HG02798 (cell line): Measurements from ENCODE around the gene TRMT10B.
A peak's percentile ranks its signal among the peaks of the same experiment; 100 is the strongest.
"Not testable (repeated sequence)": the region's sequence is repeated elsewhere in the genome, so short reads cannot be mapped to it uniquely, and the experiment has no call there.

Source experiments
- ATAC-seq: cut with Tn5 transposase; IDR thresholded peaks from one replicate; pipeline ENCODE4 v1.9.1; 2021; ENCODE audit warnings: mild to moderate bottlenecking; ENCODE audit not compliant: unreplicated experiment, poor library complexity

Gene TRMT10B

DNA sequence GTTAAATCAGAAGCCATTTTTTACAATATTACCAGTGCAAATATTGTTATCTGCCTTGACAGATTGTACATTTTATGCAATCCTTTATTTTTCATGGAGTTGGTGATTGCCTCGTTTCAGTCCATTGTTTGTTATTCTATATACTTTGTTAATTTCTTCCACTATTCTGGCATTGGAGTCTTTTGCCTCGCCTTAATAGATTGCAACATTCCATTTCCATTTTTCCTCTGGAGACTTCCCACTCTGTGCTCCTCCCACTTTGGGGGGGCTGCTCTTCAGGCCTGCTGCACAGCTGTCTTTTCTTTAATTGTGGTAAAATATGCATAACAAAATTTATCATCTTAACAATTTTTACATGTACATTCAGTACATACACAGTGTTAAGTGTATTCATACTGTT, 42.6 kb downstream of the TRMT10B start:
- ATAC-seq, result no peak

DNA sequence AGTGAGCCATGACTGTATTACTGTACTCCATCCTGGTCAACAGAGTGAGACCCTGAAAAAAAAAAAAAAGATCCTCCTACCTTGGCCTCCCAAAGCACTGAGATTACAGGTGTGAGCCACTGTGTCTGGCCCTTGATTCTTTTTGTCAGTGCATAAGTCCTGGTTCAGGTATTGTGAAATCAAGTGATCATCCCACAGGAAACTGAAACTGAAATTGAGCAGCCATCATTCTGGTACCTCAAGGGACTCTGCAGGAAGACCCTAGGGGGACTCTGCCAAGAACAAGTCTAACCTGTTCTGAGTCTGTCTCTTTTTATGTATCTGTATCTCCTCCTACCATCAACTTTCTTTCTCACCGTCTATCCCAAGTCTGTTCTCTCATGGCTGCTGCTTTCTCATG, 45.1 kb downstream of the TRMT10B start:
- ATAC-seq, result no peak

- peak; percentile 83 for ATAC-seq
Observed at GRCh38 chr9:37800631-37801286, 47.2 kb downstream of the TRMT10B start, which contains the start of gene DCAF10. Gene DCAF10, plus strand, starts transcription at chr9:37800797. Its CDS starts 70 bp downstream, at chr9:37800867.

DNA sequence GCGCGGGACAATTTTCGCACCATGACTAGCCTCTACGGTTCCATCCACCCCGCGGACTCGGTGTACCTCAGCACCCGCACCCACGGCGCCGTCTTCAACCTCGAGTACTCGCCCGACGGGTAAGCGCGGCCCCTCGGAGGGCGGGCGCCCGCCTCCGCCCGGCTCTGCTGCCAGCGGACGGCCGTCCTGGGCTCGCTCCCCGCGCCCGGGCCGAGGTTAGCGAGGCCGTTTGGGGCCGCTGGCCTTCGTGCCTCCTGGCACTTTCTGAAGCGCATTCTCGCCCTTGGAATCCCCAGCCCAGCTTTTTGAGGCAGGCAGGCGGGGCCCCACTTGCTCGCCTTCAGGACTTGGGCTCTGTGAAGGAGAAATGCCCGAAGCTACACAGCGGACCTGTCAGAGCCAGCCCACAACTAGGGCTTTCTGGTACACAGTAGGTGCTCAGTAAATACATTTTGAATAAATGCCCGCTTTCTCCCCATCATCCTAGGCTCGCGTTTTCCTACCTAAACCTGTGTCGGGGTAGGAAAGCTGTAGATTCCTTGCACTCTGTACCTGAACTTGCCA, 47.8 kb downstream of the TRMT10B start:
- ATAC-seq, result peak; percentile 41

- ATAC-seq, result no peak
Observed at GRCh38 chr9:37801959-37802711, 48.5 kb downstream of the TRMT10B start.

DNA sequence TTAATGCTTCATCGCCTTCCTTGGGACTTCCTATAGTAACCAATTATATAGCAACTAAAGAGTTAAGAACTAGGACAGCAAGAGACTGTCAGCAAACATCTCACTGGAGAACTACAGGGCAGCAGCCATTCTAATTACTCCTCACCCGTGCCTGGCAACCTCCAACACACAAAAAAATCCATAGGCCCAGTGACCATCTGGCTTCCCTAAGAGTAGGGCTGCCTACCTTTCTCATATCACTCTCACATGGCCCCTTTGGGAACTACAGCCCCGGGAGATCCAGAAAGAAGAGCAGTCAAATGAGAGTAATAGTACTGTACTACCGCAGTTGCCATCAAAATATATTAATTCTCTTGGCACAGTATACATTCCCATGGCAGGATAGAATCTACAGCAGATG, 52.7 kb downstream of the TRMT10B start:
- ATAC-seq, result no peak

DNA sequence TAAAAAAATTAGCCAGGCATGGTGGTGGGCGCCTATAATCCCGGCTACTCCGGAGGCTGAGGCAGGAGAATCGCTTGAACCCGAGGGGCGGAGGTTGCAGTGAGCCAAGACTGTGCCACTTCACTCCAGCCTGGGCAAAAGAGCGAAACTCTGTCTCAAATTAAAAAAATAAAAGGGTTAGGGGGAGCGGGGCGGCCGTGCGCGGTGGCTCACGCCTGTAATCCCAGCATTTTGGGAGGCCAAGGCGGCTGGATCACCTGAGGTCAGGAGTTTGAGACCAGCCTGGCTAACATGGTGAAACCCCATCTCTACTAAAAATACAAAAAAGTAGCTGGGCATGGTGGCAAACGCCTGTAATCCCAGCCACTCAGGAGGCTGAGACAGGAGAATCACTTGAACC, 56.1 kb downstream of the TRMT10B start:
- ATAC-seq, result not testable (repeated sequence)

- no peak for ATAC-seq
Observed at GRCh38 chr9:37811906-37812476, 58.4 kb downstream of the TRMT10B start.

- no peak for ATAC-seq
Observed at GRCh38 chr9:37812773-37813379, 59.3 kb downstream of the TRMT10B start.

- ATAC-seq, result no peak
Observed at GRCh38 chr9:37818849-37819248, 65.2 kb downstream of the TRMT10B start.

GRCh38 chr9:37820142-37820541, 66.5 kb downstream of the TRMT10B start:
- peak; percentile 85 for ATAC-seq

GRCh38 chr9:37825174-37825573, 71.6 kb downstream of the TRMT10B start:
- ATAC-seq, result not testable (repeated sequence)

DNA sequence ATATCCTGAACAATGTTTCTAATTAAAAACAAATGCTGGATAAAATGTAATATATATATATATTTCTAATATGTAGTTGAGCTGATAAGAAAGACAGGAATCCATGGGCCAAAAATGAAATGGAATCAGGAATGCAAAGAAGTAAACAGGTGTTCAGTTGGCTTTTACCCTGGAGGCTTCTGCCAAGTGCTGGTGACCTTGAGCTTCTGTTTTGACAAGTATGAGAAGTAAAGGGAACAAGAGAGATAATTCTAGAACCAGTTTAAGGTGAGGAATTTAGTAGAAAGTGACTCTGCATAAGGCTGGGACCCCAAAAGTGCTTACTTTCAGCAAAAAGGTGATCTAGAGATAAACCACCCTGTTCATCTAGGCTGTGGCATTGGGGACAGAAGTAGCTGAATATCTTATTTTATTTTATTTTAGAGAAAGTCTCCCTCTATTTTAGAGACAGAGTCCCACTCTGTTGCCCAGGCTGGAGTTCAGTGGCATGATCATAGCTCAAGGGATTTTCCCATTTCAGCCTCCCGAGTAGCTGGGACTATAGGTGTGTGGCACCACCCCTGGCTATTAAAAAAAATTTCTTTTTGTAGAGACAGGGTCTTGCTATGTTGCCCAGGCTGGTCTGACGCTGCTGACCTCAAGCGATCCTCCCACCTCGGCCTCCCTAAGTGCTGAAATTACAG, 74.0 kb downstream of the TRMT10B start:
- no peak for ATAC-seq
